C1 segment of cervical spinal cord (tissue), 14 donors: ENCODE data around the gene DGUOK.

Source experiments
- DNase-seq, 14 donors: peaks; one replicate each; lab custom pipeline; 2025; lab: John Stamatoyannopoulos, UW

Gene DGUOK

DNA sequence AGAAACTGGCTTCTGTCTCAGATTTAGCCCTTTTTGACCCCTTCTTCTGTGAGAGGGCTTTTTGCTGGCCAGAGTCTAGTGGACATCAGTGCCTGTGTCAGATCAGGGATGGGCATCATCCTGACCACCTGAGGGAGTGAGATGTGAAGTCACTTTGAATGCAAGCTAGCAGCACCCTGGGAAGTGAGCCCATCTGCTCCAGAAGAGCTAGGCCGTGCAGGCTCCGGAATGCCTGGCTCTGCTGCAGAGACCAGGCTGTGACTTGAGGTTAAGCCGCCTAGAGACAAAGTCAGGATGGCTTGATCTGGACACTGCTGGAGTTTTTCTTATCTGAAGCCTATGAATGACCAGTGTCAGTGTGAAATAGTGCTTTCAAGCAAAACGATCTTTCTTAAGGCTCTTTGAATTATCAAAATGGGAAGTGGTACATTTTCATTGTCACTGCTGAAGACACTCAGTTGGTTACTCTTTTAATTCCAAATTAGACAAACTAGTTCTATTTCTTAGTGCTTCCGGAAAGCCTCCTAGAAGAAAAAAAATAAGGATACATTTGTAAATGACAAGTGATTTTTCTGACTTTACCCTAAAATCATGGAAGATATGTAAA lies 20.8 kb downstream of the DGUOK start:
- peak in 1 of 14 donors; percentile 70 for DNase-seq

DNA sequence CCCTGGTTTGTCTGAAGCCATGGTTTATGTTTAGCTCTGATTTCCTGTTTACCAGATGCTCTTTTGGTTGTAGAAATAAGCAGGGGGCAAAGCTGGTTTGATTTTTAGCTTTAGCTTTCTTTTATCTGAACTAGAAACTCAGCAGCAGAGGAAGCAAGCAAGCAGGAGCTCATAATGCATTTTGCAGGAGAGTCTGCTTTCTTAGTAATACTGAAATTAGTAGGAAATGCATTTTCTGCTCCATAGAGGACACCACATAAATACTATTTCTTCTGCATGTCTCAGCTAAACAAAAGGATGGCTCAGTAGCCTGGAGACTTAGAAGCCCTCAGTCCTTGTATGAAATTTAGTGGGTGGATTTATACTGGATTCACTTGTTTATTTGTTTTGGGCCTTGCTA lies 23.1 kb downstream of the DGUOK start:
- DNase-seq, result no peak

DNA sequence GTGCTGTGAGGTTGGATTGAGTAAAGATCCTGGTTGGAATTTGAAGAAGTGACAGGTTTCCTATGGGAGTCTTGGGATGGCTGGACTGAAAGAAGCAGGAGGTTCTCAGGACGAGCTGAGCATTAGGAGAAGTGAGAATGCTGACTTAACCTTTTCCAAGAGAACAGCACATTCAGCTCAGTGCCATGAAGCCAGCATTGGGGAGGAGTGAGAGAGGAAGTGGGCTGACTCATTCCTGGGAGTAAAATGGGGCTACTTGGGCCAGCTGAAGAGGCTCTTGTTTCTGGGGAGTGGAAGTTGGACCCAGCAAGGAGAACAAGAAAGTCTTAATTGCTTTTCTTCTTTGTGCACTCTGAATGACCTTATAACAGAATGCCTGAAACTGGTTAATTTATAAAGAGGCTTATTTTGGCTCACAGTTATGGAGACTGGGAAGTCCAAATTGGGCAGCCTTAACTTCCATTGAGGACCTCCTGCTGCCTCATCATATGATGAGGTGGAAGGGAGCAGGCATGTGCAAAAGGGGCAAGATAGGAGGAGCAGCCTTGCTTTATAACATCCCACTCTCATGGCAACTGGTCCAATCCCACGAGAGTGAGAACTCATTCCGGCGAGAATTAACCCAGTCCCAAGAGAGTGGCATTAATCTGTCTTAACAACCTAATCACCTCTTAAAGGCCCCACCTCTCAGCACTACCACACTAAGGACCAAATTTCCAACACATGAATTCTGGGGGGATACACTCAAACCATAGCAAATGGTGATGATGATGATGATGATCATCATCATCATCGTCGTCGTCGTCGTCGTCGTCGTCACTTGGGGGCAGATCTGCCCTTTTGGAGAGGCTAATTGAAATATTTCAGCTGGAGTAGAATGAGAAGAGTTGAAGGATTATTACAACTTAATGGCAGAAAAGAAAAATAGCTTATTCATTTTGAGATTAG lies 26.1 kb downstream of the DGUOK start:
- peak in 8 of 14 donors; percentile 10 to 44 (median 29) for DNase-seq

GRCh38 chr2:73956218-73956865 lies 29.7 kb downstream of the DGUOK start:
- no peak for DNase-seq

DNA sequence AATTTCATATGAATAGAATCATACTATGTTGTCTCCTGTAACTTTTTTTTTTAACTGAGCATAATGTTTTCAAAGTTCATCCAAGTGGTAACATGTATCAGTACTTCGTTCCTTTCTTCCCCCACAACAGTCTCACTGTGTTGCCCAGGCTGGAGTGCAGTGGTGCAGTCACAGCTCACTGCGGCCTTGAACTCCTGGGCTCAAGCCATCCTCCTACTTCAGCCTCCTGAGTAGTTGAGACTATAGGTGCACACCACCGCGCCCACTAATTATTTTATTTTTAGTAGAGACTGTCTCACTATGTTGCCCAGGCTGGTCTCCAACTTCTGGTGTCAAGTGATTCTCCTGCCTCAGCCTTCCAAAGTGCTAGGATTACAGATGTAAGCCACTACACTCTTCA lies 34.6 kb downstream of the DGUOK start:
- DNase-seq, result no peak

GRCh38 chr2:73961823-73962615 lies 35.3 kb downstream of the DGUOK start:
- DNase-seq, result no peak

- DNase-seq, result no peak
Measured at GRCh38 chr2:73962798-73963197, 36.1 kb downstream of the DGUOK start.

DNA sequence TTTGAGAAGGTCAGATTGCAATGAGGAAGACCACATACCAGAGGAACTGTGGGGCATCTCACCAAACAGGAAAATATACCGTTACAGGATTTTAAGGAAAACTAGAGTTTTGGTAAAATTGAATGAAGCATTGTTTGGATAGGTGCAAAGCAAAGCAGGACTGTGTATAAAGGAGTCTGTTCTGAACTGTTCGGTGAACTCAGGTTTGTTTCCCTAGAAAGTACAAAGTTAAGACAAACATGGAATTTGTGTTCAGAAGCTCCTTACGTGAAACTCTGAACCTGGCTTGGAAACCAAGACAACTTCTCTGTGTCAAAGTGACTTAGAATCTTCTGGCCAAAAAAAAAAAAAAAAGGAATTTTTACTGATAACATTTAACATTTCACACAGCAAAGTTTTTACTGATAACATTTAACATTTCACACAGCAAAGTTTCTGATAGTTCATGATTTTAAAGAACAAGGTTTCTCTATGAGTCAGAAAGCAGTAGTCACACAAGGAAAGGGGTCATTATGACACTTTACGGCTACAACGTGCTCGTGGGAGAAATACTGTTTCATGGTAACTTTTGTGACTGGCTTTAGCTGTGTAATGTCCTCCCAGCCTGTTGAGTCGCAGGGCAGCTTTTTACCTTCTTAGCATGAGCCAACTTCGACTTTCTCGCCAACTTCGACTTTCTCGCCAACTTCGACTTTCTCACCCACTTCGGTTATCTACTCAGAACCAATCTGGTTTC lies 36.9 kb downstream of the DGUOK start:
- no peak for DNase-seq

DNA sequence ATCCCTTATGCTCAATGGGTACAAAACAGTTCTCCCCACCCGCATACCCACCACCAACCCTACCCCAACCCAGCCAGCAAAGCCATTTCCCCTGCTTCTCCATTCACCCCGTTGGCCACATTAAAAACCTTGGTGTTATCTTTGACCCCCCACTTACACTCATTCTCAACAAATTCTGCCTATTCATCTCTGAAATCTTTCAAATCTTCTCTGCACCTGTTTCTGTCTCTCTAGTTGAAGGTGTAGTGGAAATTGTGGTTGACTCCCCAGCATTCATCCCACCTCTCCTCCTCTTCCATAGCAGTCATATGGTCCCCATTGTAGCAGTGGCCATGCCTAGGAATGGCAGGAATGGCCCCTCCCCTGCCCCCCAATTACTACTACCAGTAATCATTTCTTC lies 37.5 kb downstream of the DGUOK start:
- no peak for DNase-seq

GRCh38 chr2:73965053-73965452 lies 38.4 kb downstream of the DGUOK start:
- DNase-seq, result no peak

GRCh38 chr2:73968357-73968937 lies 41.8 kb downstream of the DGUOK start:
- no peak for DNase-seq

DNA sequence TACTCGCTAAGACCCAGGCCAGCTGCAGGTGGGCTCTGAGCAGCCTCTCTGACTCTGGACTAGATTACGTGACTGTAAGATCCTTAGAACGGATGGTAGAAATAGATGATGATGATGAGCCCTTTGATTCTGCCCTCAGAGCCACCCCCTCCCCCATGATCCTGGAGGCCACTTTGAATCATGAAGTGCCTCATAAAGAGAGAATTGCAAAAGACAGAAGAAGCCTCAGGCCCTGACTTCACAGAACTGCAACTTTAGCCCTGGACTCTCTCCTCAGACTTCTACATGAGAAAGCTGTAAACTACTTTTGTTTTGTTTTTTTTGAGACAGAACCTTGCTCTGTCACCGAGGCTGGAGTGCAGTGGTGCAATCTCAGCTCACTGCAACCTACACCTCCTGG lies 42.7 kb downstream of the DGUOK start:
- DNase-seq, result no peak

DNA sequence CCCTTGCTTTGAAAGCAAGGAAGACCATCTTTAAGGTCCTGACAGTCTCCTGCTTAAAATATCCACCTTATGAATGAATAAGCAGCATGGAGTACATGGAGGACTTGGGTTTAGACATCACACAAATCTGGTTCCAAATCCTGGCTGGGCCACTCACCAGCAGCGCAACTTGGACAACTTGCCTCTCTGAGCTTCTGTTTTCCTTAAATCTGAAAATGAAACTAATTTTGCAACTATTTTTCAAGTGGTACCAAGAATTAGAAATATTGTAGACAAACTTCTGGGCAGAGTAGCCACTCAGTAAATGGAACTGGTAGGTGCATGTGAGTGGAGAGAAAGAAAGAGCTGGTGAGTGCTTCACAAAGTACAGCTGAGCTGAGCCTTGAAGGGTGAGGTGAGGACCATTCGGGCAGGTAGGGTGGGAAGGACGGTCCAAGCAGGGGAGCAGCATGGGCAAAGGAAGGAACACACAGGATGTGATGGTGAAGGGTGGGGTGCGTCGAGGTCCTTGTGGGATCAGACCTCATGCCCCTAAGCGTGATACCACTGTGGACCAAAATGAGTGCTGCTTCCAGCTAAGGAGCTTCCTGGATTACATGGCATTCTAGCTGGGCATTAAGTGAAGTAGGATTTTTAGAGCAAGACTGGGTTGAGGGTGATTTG lies 43.6 kb downstream of the DGUOK start:
- DNase-seq, result no peak

DNA sequence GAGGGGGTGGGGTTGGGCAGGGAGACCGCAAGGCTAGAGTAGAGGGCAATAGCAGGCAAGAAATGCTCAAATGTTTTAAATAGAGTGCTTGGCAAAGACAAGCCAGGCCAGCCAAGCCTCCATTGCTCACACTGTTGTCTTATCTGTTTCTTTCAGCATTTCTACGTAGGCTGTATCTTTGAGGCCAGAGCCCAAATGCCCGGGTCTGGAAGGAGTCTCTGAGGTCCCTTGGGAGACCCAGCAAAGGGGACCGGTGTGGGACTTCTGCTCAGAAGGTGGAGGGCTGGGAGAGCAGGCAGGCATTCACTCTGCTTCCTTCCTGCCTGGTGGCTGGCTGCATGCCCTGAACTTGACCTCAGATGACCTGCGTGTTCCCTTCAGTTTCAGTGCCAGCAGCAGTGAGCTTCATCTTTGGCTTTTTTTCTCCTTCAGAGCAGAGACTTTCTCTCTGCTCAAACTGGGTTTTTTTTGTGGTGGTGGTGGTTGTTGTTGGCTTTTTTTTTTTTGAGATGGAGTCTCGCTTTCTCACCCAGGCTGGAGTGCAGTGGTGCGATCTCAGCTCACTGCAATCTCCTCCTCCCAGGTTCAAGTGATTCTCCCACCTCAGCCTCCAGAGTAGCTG lies 44.3 kb downstream of the DGUOK start:
- DNase-seq, result peak in 9 of 14 donors; percentile 9 to 54 (median 19)

DNA sequence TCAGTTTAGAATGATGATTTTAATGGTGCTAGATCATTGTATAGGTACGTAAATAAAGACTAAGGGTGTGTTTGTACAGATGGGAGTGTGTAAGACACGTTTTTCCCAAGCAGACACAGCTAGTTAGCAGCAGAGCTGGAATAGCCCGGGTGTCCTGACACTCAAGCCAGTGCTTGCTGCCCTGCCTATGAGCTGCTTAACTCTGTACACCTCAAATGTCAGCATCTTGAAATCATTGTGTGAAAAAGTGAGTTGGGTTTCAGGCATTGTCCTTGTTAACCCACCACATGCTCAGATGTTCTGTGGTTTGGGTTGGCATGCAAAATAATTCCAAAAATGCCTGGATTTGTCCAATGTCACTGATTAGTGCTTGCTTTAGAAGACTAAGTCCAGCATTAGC lies 45.0 kb downstream of the DGUOK start:
- no peak for DNase-seq

- DNase-seq, result no peak
Measured at GRCh38 chr2:73972846-73973245, 46.2 kb downstream of the DGUOK start.

GRCh38 chr2:73975731-73976130 lies 49.1 kb downstream of the DGUOK start:
- no peak for DNase-seq

GRCh38 chr2:73976803-73977202 lies 50.1 kb downstream of the DGUOK start:
- no peak for DNase-seq

- no peak for DNase-seq
Measured at GRCh38 chr2:73977466-73977865, 50.8 kb downstream of the DGUOK start.

DNA sequence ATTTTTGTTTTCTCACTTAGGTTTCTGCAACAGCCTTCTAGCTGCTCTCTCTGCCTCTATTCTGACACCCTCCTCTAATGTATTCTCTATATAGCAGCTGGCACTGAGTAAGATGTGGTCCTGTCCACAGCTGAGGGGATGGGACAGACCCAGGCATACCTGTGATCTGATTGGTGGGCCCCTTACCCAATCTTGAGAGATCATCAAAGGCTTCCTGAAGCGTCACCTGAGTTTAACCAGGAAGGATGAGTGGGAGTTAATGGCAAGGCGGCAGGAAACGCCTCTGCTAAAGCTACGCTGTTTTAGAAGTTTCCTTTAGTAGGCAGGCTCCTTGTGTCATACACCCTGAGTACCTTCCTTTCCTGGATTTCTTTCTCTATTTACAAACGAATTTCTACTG lies 52.3 kb downstream of the DGUOK start:
- DNase-seq, result no peak
